VCaP (cell line): ENCODE results near the gene CAT.

Experiments used
- H3K27ac ChIP-seq: fragments of 450-650 bp; 2 replicates; pipeline ENCODE4 v1.5.1; 2017
- TF ChIP-seq, protein P1 (sequence below): fragments of 450-650 bp; conservative IDR thresholded peaks from 2 replicates; pipeline ENCODE4 v1.5.1; 2017; ENCODE audit warnings: mild to moderate bottlenecking, moderate library complexity

CAT gene

DNA sequence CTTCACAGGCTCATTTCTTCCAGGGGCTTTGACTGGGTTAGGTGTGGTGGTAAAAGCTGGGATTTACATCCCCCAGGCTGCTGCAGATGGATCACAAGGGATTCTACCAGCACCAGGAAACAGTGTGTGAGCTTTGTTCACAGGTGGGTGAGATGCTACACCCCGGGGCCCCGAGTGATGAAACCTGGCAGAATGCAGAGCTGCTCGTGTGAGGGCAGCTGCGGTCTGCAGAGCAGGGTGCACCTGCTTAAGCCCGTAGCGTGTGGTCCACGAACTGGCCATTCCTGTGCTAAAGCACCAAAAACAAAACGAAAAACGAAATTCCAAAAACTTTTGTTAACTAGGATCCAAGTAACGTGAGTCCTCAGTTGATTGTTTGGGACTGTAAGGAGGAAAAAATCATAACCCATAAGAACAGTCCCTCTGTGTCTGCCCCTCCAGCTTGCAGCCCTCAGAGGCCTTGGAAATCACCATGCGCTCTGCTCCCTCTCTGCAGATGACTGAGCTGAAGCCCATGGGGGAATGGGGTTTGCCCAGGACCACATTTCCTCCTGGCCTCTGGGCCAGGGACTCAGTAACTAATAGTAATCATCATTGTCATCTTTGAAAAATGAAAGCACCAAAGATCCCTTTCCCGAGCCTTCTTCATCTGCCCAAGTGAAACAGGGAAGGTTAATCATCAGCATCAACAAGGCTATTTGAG, 50.3 kb downstream of the CAT start:
- TF ChIP-seq, protein P1, sequence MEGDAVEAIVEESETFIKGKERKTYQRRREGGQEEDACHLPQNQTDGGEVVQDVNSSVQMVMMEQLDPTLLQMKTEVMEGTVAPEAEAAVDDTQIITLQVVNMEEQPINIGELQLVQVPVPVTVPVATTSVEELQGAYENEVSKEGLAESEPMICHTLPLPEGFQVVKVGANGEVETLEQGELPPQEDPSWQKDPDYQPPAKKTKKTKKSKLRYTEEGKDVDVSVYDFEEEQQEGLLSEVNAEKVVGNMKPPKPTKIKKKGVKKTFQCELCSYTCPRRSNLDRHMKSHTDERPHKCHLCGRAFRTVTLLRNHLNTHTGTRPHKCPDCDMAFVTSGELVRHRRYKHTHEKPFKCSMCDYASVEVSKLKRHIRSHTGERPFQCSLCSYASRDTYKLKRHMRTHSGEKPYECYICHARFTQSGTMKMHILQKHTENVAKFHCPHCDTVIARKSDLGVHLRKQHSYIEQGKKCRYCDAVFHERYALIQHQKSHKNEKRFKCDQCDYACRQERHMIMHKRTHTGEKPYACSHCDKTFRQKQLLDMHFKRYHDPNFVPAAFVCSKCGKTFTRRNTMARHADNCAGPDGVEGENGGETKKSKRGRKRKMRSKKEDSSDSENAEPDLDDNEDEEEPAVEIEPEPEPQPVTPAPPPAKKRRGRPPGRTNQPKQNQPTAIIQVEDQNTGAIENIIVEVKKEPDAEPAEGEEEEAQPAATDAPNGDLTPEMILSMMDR: no peak
- no peak overlapping the region for H3K27ac ChIP-seq

DNA sequence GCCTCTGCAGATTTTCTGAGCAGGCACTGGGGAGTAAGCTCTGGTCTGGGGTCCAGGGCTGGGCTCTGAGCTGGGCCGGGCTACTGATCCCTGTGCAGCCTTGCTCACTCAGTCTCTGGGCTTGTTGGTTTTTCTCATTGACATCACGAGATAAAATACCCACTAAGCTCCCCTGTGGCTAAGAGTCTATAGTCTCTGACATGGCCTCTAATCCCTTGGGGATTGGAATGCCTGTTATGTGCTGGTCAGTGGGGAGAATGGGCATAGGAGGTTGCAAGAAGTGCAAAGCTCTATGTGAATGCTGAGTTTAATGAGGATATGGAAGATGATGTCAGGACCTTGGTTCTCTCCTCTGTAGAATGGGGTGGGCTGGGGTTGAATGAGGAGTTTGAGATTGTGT, 51.6 kb downstream of the CAT start:
- H3K27ac ChIP-seq: no peak overlapping the region
- TF ChIP-seq, protein P1: no peak

- TF ChIP-seq, protein P1: peak; percentile 81
- no peak overlapping the region for H3K27ac ChIP-seq
Observed at GRCh38 chr11:34492806-34493414, 54.2 kb downstream of the CAT start.

DNA sequence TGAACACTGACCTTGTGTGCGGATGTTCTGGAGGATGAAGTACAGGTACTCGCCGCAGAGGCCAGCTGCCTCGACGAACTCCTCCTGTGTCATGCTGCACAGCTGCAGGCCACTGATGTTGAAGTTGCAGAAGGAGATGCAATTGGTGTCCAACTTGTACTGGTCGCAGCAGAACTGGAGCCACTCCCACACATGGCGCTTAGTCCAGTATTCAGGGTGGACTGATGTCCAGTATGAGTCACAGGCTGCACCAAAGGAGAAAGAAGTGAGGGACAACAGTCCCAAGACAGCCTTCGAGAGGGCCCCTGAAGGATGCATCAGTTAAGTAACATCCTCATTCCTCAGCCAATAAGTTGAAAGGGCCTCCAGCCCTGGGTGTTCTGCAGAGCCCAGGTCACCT, 54.7 kb downstream of the CAT start:
- TF ChIP-seq, protein P1: no peak

GRCh38 chr11:34493926-34494595, 55.3 kb downstream of the CAT start:
- H3K27ac ChIP-seq: no peak overlapping the region
- TF ChIP-seq, protein P1: no peak

More for the DNA sequence above, 54.7 kb downstream of the CAT start:
- H3K27ac ChIP-seq: no peak overlapping the region

GRCh38 chr11:34495239-34495723, 56.5 kb downstream of the CAT start:
- H3K27ac ChIP-seq: no peak overlapping the region
- TF ChIP-seq, protein P1: no peak

GRCh38 chr11:34495724-34496377, 57.1 kb downstream of the CAT start:
- no peak overlapping the region for H3K27ac ChIP-seq
- TF ChIP-seq, protein P1: no peak
